ENCODE results near the gene AGBL4.

Gene AGBL4

GRCh38 chr1:48610628-48611542, 1412.9 kb downstream of the AGBL4 start:
- no peak for DNase-seq (ENCODE audit: low read depth in 2 of 2, low spot score in 1 of 2)

DNA sequence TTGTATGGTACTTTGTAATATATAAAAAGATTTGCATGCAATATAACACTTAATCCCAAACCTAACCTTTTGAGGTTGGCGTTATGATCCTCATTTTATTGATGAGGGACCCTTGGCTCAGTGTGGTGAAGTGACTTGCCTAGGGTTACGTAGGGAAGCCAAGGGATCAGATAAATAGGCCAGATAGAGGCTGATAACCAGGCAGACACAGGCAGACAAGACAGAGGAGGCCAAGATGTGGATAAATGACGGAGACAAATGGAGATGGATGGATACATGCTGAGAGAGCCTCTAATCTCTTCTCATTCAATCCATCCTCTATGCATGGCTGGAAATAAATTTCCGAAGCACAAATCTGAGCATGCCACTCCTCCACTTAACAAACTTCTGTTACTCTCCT, 1414.9 kb downstream of the AGBL4 start:
- no peak for DNase-seq (ENCODE audit: low read depth in 2 of 2, low spot score in 1 of 2)

GRCh38 chr1:48603222-48603621, 1420.5 kb downstream of the AGBL4 start:
- no peak for DNase-seq (ENCODE audit: low read depth in 2 of 2, low spot score in 1 of 2)

DNA sequence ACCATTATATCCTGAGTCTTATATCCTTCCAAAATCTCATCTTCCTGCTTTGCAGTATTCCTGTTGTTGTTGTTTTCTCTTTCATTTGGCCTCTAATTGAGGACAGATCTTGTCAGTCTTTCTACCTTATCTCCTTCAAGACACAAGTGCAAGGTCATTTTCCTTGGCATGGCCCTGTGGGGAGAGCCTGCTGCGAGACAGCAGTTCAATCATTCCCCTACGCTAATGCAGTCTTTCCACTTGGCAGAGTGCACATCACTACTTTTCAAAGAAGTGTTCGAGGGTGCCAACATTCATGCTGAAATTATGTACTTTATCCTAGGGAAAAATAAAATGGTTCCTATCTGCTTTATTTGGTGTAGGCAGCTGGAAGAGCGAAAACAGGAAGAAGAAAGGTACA, 1421.4 kb downstream of the AGBL4 start:
- DNase-seq (ENCODE audit: low read depth in 2 of 2, low spot score in 1 of 2): no peak

- DNase-seq (ENCODE audit: low read depth in 2 of 2, low spot score in 1 of 2): no peak
Observed at GRCh38 chr1:48600182-48600581, 1423.6 kb downstream of the AGBL4 start.

DNA sequence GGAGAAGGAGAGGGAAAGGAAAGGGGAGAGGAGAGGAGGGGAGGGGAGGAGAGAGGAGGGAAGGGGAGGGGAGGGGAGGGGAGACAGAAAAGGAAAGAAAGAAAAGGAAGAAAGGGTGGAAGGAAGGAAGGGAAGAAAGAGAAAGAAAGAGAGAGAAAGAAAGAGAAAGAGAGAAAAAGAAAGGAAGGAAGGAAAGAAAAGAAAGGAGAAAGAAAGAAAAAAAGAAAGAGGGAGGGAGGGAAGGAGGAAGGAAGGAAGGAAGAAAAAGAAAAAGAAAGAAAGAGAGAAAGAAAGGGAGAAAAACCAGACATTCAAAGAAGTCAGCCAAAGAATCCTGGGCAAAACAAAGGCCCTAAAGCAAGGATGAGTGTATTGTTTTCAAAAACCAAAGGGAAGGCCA, 1426.1 kb downstream of the AGBL4 start:
- no peak for DNase-seq (ENCODE audit: low read depth in 2 of 2, low spot score in 1 of 2)

DNA sequence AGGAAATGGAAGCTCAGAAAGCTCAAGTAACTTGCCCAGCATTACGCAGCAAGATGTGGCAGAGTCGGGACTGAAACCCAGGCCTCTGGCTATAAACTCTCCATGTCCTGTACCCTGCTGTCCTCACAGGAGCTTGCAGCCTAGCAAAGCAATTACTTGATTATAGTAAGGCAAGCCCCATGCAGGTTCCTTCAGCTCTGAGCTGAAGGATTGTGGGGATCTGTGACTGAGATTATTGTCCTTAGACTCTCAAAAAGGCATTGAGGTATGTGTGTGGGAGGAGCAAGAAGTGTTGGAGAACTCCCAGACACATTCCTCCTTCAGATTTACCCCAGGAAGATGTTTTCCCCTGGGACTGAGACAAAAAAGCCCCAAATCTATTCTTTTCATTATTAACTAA, 1427.7 kb downstream of the AGBL4 start:
- DNase-seq (ENCODE audit: low read depth in 2 of 2, low spot score in 1 of 2): no peak

- DNase-seq (ENCODE audit: low read depth in 2 of 2, low spot score in 1 of 2): no peak
Observed at GRCh38 chr1:48595613-48596012, 1428.1 kb downstream of the AGBL4 start.

DNA sequence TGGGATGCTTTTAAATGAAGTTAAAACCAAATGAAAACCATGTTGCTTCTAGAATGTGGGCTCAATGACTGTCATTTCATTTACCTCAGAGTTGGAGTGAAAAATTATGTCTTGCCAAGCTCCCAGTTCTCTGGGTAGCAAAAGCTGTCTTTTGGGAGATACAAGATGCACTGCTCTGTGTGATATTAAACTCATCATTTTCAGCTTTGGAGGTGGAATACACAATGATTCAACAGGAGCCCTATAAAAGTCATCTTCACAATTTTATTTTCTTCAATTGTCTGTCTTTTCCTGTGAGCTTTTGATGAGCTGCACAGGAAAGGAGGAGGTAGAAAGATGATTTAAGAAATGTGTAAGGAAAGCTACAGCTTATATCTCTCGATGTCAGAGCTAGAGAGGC, 1431.4 kb downstream of the AGBL4 start:
- DNase-seq (ENCODE audit: low read depth in 2 of 2, low spot score in 1 of 2): no peak

GRCh38 chr1:48591181-48591580, 1432.6 kb downstream of the AGBL4 start:
- DNase-seq (ENCODE audit: low read depth in 2 of 2, low spot score in 1 of 2): no peak

GRCh38 chr1:48588061-48588460, 1435.7 kb downstream of the AGBL4 start:
- no peak for DNase-seq (ENCODE audit: low read depth in 2 of 2, low spot score in 1 of 2)

DNA sequence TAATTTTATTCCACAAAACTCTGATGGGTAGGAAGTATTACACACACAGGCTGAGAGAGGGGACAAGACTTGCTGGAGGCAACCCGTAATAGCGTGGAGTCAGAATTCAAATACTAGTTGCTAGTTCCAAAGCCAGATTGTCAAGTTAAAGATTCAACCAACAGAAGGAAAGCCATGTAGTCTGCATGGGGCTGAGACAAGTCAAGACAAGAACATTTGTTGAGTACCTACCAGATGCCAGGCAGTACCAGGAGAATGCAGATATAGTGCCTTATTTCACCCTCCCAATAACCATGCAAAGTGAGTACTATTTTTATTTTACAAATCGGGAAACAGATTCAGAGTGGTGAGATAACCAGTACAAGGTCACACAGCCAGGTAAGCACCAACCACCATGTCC, 1441.3 kb downstream of the AGBL4 start:
- no peak for DNase-seq (ENCODE audit: low read depth in 2 of 2, low spot score in 1 of 2)

DNA sequence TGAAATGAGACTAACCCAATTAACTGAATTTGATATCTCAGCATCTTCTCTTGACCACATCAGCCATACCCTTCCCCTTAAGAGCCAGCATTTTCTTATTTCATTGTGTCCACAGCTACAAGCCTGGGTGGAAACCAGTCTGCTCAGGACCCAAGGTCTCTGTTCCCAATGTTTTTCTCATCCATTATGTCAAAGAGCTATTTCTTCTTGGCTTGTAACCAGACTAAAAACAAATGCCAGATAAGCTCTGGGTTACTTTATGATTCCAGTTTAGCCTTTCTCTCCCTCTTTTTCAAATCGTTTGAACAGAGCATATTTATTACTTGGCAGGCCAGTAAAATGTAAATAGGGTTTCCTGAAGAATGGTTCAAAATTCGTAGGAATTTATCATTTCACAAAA, 1442.5 kb downstream of the AGBL4 start:
- DNase-seq (ENCODE audit: low read depth in 2 of 2, low spot score in 1 of 2): no peak

GRCh38 chr1:48576565-48576964, 1447.2 kb downstream of the AGBL4 start:
- no peak for DNase-seq (ENCODE audit: low read depth in 2 of 2, low spot score in 1 of 2)

DNA sequence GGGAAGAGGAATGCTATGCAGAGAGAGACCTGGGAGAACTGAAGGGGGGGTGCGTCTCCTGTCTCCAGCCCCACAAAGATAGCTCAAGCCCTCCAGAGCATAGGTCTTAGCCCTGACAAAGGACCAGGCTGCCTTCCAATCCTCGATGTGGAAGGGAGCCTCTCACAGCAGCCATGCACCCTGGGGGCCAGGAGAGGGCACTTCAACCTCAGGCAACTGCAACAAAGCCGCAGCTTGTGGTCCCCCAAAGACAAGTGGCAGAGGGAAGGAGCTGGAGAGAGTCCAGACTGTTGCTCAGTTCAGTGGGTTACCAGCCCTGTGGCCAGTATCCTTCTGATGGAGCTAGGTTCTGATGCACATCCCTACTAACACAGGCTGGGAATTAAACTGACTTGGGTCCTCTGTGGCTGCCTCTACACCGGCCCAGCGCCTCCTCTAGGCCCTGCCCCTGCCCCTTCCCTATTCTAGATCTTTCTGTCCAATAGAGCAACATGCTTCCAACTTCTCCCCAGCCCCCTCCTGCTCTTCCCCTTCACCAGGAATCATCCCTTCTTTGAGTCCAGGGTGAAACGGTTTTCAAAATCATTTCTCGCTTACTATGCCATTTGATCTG, 1451.0 kb downstream of the AGBL4 start:
- DNase-seq (ENCODE audit: low read depth in 2 of 2, low spot score in 1 of 2): no peak

GRCh38 chr1:48572134-48572533, 1451.6 kb downstream of the AGBL4 start:
- no peak for DNase-seq (ENCODE audit: low read depth in 2 of 2, low spot score in 1 of 2)

- no peak for DNase-seq (ENCODE audit: low read depth in 2 of 2, low spot score in 1 of 2)
Observed at GRCh38 chr1:48571303-48571987, 1452.3 kb downstream of the AGBL4 start.

DNA sequence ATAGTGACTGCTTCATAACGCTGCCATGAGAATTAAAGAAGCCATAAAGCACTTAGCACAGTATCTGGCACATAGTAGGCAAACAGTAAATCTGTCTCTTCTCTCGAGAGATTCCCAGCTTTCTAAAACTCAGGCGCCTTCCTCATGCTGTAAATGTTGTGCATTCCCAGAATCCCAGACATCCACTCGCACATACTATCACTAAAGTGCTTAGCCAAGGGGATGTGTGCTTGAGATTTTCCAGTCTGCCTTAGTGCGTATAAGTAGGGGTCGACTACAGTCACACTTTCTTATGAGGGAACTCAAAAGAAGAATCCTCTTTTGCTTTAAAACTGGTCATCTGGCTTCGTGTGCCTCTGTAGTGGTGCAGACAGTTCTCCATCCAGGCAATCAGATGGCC, 1453.2 kb downstream of the AGBL4 start:
- no peak for DNase-seq (ENCODE audit: low read depth in 2 of 2, low spot score in 1 of 2)

GRCh38 chr1:48568501-48568900, 1455.3 kb downstream of the AGBL4 start:
- DNase-seq (ENCODE audit: low read depth in 2 of 2, low spot score in 1 of 2): no peak

DNA sequence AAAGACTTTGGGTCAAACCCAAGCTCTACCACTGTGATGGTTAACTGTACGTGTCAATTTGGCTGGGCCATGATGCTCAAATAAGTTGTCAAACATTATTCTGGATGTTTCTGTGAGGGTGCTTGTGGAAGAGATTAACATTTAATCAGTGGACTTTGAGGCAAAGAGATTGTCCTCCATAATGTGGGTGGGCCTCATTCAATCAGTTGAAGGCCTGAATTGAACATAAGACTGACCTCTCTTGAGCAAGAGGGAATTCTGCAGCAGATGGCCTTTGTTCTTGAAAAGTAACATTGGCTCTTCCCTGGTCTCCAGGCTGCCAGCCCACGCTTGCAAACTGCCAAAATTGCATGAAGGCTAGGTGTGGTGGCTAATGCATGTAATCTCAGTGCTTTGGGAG, 1457.3 kb downstream of the AGBL4 start:
- no peak for DNase-seq (ENCODE audit: low read depth in 2 of 2, low spot score in 1 of 2)

DNA sequence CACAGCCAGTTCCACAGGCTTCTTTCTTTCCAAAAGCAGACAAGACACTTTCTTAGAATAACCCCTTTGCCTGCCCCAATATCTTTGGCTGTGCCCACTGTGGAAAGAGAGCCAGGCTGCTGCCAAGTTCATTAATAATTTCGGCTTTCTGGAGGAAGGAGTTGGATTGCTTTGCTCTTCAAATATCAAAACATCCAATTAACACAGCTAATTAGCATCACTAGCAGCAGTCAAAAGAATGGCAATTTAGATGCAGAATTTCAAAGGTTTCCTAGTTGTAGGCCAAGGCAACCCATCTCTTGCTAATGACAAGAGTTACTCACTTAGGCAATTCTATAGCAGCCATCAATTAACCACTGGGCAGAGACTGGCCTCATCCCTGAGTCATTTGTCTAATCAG, 1460.7 kb downstream of the AGBL4 start:
- DNase-seq (ENCODE audit: low read depth in 2 of 2, low spot score in 1 of 2): no peak

DNA sequence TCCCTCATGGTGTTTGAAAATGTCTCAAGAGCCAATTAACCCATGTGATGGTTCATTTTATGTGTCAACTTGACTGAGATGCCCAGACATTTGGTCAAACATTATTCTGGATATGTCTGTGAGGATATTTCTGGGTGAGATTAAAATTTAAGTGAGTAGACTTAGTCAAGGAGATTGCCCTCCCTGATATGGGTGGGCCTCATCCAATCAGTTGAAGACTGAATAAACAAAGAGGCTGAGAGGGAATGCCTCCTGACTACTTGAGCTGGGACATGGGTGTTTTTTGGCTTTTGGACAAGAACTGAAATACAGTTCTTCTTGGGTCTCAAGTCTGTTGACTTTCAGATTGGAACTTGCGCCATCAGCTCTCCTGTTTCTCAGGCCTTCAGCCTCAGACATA, 1462.3 kb downstream of the AGBL4 start:
- DNase-seq (ENCODE audit: low read depth in 2 of 2, low spot score in 1 of 2): no peak
